Upper lobe of left lung (tissue), 6 donors: ENCODE measurements around the gene KRTAP15-1. TPM values are rescaled to one million over a fixed set of nuclear protein-coding genes. Genes with fewer than 3 reads are reported as not detected.

Source experiments
- ATAC-seq, 2 donors: fragments of 200-7000 bp; cut with Tn5 transposase; one replicate each; pipeline ENCODE4 v1.9.1; 2022; ENCODE audit warnings: mild to moderate bottlenecking in 2 of 2, moderate library complexity in 2 of 2; ENCODE audit not compliant: low FRiP score in 2 of 2
- DNase-seq, 2 donors: peaks; one replicate each; pipeline ENCODE4 v3.0.0-alpha.2; 2019 to 2020
- H3K27ac ChIP-seq, 4 donors: fragments of 200-600 bp; sonication (generic); one replicate each; pipeline ENCODE4 v1.5.1; 2016 to 2019
- H3K27me3 ChIP-seq, 4 donors: fragments of 200-600 bp; sonication (generic); one replicate each; pipeline ENCODE4 v1.5.1; 2017 to 2019
- H3K36me3 ChIP-seq, 4 donors: fragments of 200-600 bp; sonication (generic); one replicate each; pipeline ENCODE4 v1.5.1; 2016 to 2019
- H3K4me1 ChIP-seq, 4 donors: fragments of 200-600 bp; sonication (generic); one replicate each; pipeline ENCODE4 v1.5.1; 2018 to 2019
- H3K4me3 ChIP-seq, 4 donors: fragments of 200-600 bp; sonication (generic); one replicate each; pipeline ENCODE4 v1.5.1; 2017 to 2019; ENCODE audit warnings: mild to moderate bottlenecking in 2 of 4, moderate library complexity in 1 of 4
- H3K9me3 ChIP-seq, 4 donors: fragments of 200-600 bp; sonication (generic); one replicate each; pipeline ENCODE4 v1.5.1; 2018 to 2019
- EP300 ChIP-seq, 4 donors: sonication (generic); formaldehyde crosslinking; IDR thresholded peaks; one replicate each; pipeline ENCODE4 v1.5.1; 2017; ENCODE audit warnings: antibody characterized with exemption in 4 of 4, control low read depth in 2 of 4
- POLR2A ChIP-seq, 4 donors: fragments of 450-650 bp; IDR thresholded peaks; one replicate each; pipeline ENCODE4 v1.5.1; 2016 to 2017; ENCODE audit warnings: antibody characterized with exemption in 4 of 4, mild to moderate bottlenecking in 2 of 4
- POLR2AphosphoS5 ChIP-seq, 2 donors: sonication (generic); formaldehyde crosslinking; IDR thresholded peaks; one replicate each; pipeline ENCODE4 v1.5.1; 2017; ENCODE audit warnings: antibody characterized with exemption in 2 of 2
- WGBS, 2 donors: methylation state at CpG; one replicate each; pipeline ENCODE4 v1.1.5; 2017 to 2018; 5-methylcytosine and 5-hydroxymethylcytosine counted together
- total RNA-seq, 6 donors: library from RNA; depleted of rRNA in 4 of 6; stranded (reverse); fragments of >200 nt in 4 of 6; gene quantifications; one replicate each; pipeline versions ENCODE4 v1.1.0 to v1.2.1, GENCODE V29; 2016 to 2021
- TF ChIP-seq, protein P1 (sequence below), 6 experiments: fragments of 450-650 bp in 4 of 6; fragments of 200-600 bp in 2 of 6; sonication (generic) in 2 of 6; IDR thresholded peaks; one replicate each; pipeline ENCODE4 v1.5.1; 2016 to 2019; ENCODE audit warnings: antibody characterized with exemption in 6 of 6
- donor health status: DM: no; HTN: no; CAD: no; lungs with moderate emphysema.
- donor health status: DM: no; HTN: yes; CAD: no; lungs with severe emphysema.

The KRTAP15-1 gene
- total RNA-seq, 6 donors from 2014 or later: not detected

DNA sequence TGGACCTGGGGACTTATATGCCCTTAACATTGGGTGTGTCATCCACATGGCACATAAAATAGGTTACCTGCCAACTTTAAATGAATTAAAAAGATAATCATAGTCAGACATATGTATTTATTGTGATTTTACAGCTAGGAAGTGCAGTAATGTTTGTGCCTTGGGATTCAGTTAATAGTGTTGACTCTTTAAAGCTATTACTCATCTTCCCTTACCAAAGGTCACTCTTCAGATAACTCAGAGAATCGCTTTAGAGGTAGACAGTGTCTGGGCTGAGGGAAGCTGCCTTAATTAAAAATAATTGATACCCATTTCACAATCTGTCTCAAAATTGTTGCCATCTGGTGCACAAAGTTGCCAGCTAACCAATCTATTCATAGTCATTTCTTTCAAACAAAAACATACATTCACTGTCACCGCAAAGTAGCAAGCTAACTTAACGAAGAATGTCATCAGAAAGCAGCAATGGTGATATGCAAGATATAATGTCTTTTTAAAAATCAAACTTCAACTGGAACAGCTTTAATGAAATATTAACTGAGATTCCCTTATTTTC is 3.0 kb upstream of the KRTAP15-1 start:
- ATAC-seq (no peak), DNase-seq (no peak)
- no peak for TF ChIP-seq POLR2A (IDR thresholded peaks at IDR 0.05)
- no peak for TF ChIP-seq POLR2AphosphoS5 (IDR thresholded peaks at IDR 0.05)
- TF ChIP-seq EP300 (IDR thresholded peaks at IDR 0.05): no peak
- TF ChIP-seq, protein P1, sequence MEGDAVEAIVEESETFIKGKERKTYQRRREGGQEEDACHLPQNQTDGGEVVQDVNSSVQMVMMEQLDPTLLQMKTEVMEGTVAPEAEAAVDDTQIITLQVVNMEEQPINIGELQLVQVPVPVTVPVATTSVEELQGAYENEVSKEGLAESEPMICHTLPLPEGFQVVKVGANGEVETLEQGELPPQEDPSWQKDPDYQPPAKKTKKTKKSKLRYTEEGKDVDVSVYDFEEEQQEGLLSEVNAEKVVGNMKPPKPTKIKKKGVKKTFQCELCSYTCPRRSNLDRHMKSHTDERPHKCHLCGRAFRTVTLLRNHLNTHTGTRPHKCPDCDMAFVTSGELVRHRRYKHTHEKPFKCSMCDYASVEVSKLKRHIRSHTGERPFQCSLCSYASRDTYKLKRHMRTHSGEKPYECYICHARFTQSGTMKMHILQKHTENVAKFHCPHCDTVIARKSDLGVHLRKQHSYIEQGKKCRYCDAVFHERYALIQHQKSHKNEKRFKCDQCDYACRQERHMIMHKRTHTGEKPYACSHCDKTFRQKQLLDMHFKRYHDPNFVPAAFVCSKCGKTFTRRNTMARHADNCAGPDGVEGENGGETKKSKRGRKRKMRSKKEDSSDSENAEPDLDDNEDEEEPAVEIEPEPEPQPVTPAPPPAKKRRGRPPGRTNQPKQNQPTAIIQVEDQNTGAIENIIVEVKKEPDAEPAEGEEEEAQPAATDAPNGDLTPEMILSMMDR (IDR thresholded peaks at IDR 0.05): no peak
- Histone ChIP-seq H3K36me3 (no peaks in the 10 kb centered on the region), H3K4me1 (peaks cover 0 to 4% (median 0%) of the 10 kb centered on the region in 4 donors), H3K27ac (no peak overlapping the region), H3K9me3 (no peaks in the 10 kb centered on the region), H3K27me3 (no peaks in the 10 kb centered on the region), H3K4me3 (no peak overlapping the region)
- 71 to 79% methylated on average over 3 of the region's 3 CpGs for WGBS, 2 donors

DNA sequence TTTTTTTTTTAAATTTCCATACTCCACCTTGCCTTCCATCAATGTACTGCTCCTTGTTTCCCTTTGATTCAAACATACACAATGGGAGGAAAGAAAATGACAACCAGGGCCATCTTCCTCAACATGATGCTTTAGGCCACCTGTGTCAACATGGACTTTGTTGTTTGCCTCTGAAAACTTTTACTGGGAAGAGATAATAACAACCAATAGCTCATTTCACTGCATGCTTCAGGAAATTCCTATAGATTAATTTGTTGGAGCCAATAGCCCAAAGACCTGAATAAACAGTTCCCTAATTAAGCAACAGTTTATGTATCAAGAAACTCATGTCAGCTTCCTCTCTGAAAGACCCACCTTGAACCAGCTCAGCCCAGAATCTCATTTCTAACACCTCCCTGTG is 3.2 kb downstream of the KRTAP15-1 start:
- H3K36me3 ChIP-seq: no peaks in the 10 kb centered on the region
- DNase-seq (no peak), ATAC-seq (no peak)

DNA sequence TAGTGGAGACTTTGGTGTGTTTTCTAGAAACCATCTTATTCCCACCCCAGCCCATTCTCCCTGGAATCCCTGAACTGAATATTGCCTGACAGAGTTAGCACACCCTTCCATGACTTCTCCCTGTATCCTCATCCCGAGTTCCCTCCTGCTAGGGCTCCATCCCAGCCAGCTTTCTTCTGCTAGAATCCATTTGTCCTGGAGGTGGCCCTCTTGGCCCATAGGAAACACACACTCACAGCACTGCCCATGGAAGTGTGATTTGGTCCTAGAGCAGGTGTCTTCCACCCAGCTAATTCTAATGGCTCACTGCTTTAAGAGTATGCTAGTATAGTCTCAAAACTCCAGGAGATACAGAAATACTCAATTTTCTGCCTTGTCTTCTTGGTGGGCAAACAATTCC is 4.1 kb downstream of the KRTAP15-1 start:
- DNase-seq: no peak
- Histone ChIP-seq H3K4me3 (no peak overlapping the region), H3K9me3 (no peaks in the 10 kb centered on the region), H3K4me1 (no peaks in the 10 kb centered on the region), H3K36me3 (no peaks in the 10 kb centered on the region), H3K27ac (no peak overlapping the region), H3K27me3 (no peaks in the 10 kb centered on the region)
- WGBS, 2 donors: 42 to 71% methylated on average over 1 of the region's 1 CpG
- no peak for ATAC-seq
- TF ChIP-seq, protein P1 (IDR thresholded peaks at IDR 0.05): no peak
- TF ChIP-seq EP300 (IDR thresholded peaks at IDR 0.05): no peak
- TF ChIP-seq POLR2A (IDR thresholded peaks at IDR 0.05): no peak
- TF ChIP-seq POLR2AphosphoS5 (IDR thresholded peaks at IDR 0.05): no peak

More for the DNA sequence above, 3.2 kb downstream of the KRTAP15-1 start:
- TF ChIP-seq POLR2A (IDR thresholded peaks at IDR 0.05) (no peak), POLR2AphosphoS5 (IDR thresholded peaks at IDR 0.05) (no peak), EP300 (IDR thresholded peaks at IDR 0.05) (no peak)
- TF ChIP-seq, protein P1 (IDR thresholded peaks at IDR 0.05): no peak
- Histone ChIP-seq H3K27ac (no peak overlapping the region), H3K9me3 (no peaks in the 10 kb centered on the region), H3K4me3 (no peak overlapping the region), H3K4me1 (no peaks in the 10 kb centered on the region), H3K27me3 (no peaks in the 10 kb centered on the region)

DNA sequence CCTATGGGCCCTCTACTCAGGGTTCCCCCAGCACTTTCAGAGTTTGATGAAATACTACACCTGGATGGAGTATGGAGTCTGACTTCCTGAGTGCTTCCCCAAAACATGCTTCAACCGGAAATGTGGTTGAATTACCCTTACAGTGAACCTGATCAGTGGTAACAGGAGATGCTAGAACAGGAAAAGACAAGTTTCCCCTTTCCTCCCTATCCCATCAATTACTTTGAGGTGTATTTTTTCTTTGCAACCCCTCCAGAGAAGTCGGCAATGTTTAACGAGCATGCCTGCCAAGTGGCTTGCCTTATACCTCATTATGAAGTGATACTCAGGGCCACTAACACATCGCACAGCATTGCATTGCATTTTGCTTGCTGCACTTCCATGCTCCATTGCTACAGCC is 7.0 kb downstream of the KRTAP15-1 start:
- no peak overlapping the region for H3K27ac ChIP-seq
- no peak overlapping the region for H3K4me3 ChIP-seq
- no peaks in the 10 kb centered on the region for H3K9me3 ChIP-seq
- DNase-seq (no peak), ATAC-seq (no peak)
- no peaks in the 10 kb centered on the region for H3K36me3 ChIP-seq
- H3K27me3 ChIP-seq: no peaks in the 10 kb centered on the region
- no peaks in the 10 kb centered on the region for H3K4me1 ChIP-seq
- 24 to 35% methylated on average over 4 of the region's 4 CpGs for WGBS, 2 donors
- TF ChIP-seq POLR2A (IDR thresholded peaks at IDR 0.05): no peak
- TF ChIP-seq EP300 (IDR thresholded peaks at IDR 0.05): no peak
- TF ChIP-seq, protein P1 (IDR thresholded peaks at IDR 0.05): no peak

DNA sequence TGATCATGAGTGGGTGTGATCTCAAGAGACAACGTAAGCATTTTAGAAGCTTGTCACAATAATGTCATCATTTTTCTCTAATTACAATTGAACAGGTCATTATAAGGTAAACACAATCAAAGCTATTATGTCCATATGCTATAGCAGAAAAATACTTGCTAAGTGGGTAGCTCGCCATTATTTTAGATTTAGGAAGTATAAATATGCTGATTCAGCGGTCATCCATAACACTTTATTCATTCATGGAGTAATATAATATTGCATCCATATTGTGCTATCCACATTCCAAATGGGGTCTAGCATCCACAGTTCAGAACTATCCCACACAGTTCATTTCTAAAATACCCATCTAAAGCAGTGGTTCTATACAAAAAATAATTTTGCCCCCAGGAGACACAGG is 8.4 kb downstream of the KRTAP15-1 start:
- 82 to 90% methylated on average over 3 of the region's 3 CpGs for WGBS, 2 donors
- no peak for TF ChIP-seq POLR2AphosphoS5 (IDR thresholded peaks at IDR 0.05)
- TF ChIP-seq, protein P1 (IDR thresholded peaks at IDR 0.05): no peak
- no peak for TF ChIP-seq EP300 (IDR thresholded peaks at IDR 0.05)
- H3K27ac ChIP-seq: no peak overlapping the region
- H3K4me3 ChIP-seq: no peak overlapping the region
- H3K27me3 ChIP-seq: no peaks in the 10 kb centered on the region
- no peaks in the 10 kb centered on the region for H3K9me3 ChIP-seq
- ATAC-seq (no peak), DNase-seq (no peak)
- no peaks in the 10 kb centered on the region for H3K4me1 ChIP-seq
- H3K36me3 ChIP-seq: no peaks in the 10 kb centered on the region
